GM18519 (cell line): ENCODE data around the gene CLEC12A.
"Not testable (repeated sequence)": the region's sequence is repeated elsewhere in the genome, so short reads cannot be mapped to it uniquely, and the experiment has no call there.

ENCODE experiments used
- ATAC-seq: cut with Tn5 transposase; IDR thresholded peaks from one replicate; pipeline ENCODE4 v1.9.1; 2021; ENCODE audit warnings: mild to moderate bottlenecking, moderate library complexity; ENCODE audit not compliant: unreplicated experiment, low FRiP score

The CLEC12A gene

DNA sequence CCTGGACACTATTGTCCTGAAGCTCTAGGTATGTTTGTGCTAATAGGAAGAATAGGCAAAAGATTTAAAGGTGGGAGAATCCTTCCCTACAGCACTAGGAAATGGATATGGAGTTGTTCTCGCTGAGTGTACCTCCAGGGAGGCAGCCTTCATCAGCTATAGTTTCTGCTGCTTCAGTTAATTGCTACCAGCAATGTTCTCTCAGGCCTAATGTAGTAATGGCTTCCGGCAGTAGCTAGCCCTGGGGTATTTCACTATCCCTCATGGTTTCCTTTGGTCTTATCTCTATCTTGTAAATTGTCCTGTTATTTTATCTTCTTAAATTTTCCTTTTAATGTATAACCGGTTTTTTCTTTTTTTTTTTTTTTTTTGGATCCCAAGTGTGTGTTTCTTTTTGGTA, 9.3 kb upstream of the CLEC12A start:
- ATAC-seq: no peak

GRCh38 chr12:9969673-9970072, 1.5 kb upstream of the CLEC12A start:
- ATAC-seq: no peak

DNA sequence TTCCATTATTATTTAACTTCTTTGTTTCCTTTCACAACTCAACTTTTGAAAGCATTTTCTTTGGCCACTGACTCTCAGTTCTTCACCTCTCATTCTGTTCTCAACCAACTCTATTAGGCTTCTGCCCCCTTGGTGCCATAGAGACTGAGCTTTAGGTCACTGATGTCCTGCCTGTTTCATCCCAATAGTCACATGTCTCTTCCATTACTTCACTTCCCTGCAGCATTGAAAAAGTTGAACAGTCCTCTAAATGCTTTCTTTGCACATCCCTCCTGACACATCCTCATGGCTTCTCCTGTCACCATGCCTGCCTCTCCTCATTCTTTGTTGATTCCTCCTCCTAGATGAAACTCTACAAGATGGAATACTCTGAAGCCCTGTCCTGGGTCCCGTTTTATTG, 2.7 kb downstream of the CLEC12A start:
- no peak for ATAC-seq

DNA sequence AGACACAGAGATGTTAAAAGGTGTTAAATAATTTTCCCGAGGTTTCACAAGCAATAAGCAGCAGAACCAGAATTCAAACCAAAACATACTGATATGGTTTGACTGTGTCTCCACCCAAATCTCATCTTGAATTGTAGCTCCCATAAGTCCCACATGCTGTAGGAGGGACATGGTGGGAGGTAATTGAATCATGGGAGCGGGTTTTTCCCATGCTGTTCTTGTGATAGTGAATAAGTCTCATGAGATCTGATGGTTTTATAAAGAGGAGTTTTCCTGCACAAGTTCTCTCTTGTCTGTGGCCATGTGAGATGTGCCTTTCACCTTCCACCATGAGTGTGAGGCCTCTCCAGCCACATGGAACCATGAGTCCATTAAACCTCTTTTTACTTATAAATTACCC, 3.5 kb downstream of the CLEC12A start:
- ATAC-seq: not testable (repeated sequence)

DNA sequence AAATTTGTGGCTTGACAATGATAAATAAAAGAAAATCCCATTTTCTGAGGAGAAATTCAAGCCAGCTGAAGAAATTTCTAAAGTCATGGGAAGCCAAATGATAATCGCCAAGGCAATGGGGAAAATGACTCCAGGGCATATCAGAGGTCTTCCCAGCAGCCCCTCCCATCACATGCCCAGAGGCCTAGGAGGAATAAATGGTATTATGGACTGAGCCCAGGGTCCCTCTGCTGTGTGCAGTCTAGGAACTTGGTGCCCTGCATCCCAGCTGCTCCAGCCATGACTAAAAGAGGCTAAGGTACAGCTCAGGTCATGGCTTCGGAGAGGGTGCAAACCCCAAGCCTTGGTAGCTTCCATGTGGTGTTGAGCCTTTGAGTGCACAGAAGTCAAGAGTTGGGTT, 4.4 kb downstream of the CLEC12A start:
- ATAC-seq: no peak

DNA sequence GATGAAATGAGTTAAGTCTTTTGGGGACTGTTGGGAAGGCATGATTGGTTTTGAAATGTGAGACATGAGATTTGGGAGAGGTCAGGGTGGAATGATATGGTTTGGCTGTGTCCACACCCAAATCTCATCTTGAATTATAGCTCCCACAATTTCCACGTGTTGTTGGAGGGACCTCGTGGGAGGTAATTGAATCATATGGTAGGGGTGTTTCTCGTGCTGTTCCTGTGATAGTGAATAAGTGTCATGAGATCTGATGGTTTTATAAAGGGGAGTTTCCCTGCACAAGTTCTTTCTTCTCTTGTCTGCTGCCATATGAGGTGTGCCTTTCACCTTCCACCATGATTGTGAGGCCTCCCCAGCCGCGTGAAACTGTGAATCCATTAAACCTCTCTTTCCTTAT, 5.4 kb downstream of the CLEC12A start:
- ATAC-seq: not testable (repeated sequence)

- ATAC-seq: no peak
Observed at GRCh38 chr12:9977916-9978315, 6.7 kb downstream of the CLEC12A start.

- no peak for ATAC-seq
Observed at GRCh38 chr12:9980126-9980525, 8.9 kb downstream of the CLEC12A start.

DNA sequence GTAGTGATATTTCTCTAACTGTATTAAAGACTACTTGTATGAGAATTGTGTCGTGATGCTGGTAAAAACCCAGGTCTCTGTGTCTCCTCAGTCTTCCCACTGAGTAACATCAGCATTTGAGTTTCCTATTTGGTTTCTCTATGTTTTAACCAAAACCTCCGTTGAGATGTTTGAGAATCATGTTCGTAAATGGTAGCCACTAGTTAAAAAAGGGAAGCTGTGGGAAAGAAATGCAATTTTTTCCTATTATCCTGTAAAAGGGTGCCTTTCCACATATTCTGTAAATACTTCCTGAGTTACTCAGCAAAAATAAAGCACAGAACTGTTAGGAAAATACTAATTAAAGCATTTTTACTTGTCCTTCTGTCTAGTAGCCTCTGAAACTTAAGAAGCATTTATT, 20.7 kb downstream of the CLEC12A start:
- no peak for ATAC-seq

DNA sequence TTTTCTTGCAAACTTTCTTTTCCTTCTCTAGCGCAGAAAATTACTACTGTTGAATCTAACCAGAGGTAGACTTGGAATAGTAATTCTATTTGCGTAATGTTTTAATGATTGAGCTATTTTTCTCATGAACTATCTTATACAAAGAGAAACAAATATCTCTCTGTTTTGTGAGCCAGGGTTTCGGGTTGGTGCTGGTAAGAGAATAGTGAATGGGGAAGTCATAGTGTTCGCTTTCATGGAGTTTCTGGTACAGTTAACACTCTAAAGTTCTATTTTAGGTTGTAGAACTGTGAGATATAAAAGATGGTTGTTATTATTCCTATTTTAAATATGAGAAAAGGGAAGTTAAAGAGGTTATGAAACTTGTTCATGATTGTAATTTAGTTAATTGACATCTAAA, 21.1 kb downstream of the CLEC12A start:
- no peak for ATAC-seq

DNA sequence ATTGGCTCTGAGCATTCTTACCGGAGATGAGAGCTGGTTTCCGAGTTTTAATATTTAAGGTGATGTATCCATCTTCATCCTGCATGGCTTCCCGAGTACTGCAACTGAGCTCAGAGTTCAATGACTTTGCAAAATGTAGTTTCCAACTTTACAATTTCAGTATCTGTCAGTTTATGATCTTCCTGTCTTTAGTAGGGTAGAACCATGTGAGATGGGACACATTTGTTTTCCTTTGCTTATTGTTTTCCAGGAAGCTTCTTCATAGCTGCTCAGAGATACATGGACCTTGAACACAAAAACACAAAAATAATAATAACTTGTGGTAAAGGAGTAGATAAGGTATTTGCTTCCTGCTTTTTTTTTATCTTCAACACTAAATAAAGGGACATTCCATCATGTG, 27.8 kb downstream of the CLEC12A start, which contains the start of gene CLEC1B:
TSS of gene CLEC1B (minus strand) at position 106 of the 400 bp plus-strand sequence. CDS start at position 85, 21 bp downstream.
- no peak for ATAC-seq

- no peak for ATAC-seq
Observed at GRCh38 chr12:10001171-10001776, 30.1 kb downstream of the CLEC12A start.

GRCh38 chr12:10012630-10013330, 41.6 kb downstream of the CLEC12A start:
- ATAC-seq: no peak

DNA sequence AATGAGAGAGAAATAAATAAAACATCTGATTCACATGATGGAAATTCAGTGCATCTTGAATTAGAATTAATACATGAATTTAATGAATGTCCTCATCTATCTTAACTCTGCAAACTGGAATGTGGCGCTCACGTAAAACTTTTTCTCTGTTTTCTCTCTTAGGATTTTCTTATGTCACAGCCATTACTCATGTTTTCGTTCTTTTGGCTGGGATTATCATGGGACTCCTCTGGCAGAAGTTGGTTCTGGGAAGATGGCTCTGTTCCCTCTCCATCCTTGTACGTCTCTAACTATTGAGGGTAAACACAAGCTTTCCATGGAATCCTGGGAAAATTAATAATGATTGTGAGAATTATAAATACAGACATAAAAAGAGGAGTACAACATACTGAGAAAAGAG, 44.2 kb downstream of the CLEC12A start:
- ATAC-seq: no peak

GRCh38 chr12:10016881-10017280, 45.7 kb downstream of the CLEC12A start:
- ATAC-seq: no peak

DNA sequence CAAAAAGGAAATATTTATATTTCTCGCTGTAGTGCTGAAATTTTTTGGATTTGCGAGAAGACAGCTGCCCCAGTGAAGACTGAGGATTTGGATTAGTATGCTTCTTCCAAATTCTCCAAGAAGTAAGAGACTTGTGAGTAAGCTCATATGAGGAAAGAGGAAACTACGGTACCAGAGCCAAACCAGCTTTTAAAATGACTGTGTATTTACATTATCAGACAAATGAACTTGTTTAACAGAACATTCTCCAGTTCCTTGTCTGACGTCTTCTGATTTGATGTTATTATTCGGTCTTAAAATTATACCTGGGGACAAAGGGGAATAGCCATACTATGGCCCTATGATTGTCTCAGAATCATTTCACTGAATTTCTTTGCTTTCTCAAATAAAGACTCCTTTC, 47.2 kb downstream of the CLEC12A start:
- no peak for ATAC-seq

- ATAC-seq: no peak
Observed at GRCh38 chr12:10021342-10021741, 50.1 kb downstream of the CLEC12A start.

DNA sequence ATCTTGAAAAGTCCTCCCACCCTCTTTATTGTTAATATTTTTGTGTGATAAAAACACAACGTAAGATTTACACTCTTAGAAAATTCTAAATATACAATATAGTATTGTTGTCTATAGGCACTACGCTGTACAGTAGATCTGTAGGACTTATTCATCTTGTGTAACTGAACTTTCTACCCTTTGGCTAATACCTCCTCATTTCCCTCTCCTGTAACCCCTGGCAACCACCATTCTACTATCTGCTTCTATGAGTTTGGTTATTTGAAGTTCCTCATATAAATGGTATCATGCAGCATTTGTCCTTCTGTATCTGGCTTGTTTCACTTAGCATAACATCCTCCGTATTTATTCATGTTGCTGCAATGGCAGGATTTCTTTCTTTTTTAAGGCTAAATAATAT, 54.0 kb downstream of the CLEC12A start:
- no peak for ATAC-seq

DNA sequence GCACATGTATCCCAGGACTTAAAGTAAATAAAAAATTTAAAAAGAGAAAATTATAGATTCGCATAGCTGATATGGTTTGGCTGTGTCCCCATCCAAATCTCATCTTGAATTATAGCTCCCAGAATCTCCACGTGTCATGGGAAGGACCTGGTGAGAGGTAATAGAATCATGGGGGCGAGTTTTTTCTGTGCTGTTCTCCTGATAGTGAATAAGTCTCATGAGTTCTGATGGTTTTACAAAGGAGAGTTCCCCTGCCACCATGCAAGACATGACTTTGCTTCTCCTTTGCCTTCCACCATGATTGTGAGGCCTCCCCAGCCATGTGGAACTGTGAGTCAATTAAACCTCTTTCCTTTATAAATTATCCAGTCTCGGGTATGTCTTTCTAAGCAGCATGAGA, 55.5 kb downstream of the CLEC12A start:
- not testable (repeated sequence) for ATAC-seq

DNA sequence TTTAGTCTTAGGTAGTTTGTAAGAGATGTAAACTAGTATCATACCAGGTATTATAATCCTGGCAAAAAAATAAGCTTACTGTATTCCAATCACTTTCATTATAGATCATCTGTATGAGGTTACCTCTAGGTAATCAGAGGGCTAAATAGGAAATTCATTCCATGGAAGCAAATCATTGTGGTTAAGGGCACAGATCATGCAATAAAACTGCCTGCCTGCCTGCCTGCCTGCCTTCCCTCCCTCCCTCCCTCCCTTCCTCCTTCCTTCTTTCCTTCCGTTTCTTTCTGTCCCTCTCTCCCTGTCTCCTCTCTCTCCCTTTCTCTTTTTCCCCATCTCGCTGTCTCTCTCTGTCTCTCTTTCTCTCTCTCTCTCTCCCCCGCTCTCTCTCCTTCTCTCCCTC, 56.1 kb downstream of the CLEC12A start:
- ATAC-seq: no peak

- no peak for ATAC-seq
Observed at GRCh38 chr12:10027721-10028120, 56.5 kb downstream of the CLEC12A start.

DNA sequence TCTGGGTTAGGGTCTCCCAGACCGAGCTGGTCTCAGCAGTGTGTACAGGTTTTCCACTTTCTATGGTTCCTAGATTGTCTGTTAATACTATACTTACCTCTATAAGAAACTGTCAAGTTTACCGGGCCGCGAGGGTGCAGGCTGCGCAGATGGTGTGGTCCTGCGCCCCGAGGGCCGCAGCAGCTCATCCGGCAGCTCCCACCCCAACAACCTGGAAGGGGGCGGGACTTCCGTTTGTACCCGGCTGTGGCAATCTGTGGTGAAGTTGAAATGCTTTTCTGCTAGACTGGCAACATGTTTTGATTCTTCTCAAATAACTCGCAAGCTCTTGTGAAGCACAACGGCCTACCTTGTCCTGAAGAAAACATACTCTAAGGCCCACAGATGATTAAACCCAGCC, 59.2 kb downstream of the CLEC12A start, which contains the start of gene CLEC9A:
TSS of gene CLEC9A (plus strand) at position 237 of the 400 bp plus-strand sequence. CDS start 22,006 bp downstream, outside the sequence.
- no peak for ATAC-seq
